ENCODE data around the gene PSMD5.
"Not testable (repeated sequence)": the region's sequence is repeated elsewhere in the genome, so short reads cannot be mapped to it uniquely, and the experiment has no call there.

PSMD5 gene

DNA sequence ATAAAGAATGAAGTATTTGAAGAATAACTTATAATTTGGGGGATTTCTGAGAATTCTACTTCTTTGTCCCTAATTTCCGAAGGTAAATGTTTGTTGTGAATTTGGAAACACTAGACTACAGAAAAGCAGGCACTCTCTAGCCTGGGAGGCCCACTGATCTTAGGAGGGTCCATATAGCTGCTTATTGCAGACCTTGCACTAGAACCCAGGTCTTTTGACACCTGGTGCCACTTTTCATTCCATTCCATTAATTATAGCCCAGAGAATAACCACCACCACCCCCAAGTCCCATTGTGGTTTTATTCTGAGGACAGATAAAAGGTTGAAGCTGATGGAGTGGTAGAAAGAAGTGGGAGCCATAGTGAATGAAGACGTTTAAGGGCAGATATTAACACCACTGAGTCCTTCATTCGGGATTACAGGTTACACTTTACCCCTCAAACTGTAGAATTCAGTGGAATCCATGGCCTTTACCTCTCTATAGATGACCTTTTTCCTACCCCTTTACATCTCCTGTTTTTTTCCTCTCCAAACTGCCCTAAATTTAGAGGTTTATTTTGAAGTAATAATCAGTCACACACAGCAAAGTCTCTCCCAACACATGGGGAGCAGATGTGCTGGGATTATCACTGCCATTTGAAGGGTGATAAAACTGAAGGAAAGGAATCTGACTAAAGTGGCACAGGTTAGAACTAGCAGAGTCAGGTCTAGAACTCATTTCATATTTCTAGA is 12.0 kb upstream of the PSMD5 start:
- no peak for DNase-seq

DNA sequence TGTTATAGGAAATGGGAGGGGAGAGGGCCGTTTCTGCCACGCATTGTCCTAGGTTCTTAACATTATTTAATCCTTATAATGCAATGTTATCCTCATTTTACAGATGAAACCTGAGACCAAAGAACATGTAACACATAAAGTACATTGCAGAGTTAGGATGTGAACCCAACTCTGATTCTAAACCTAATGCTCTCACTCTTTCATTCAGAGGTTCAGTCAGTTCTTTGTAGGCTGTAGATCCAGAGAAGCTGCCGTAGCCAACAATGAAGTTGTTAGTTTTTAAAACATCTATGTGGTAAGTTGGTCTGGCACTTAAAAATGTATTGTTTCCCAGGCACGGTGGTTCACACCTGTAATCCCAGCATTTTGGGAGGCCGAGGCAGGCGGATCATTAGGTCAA is 10.5 kb upstream of the PSMD5 start:
- no peak for DNase-seq

- no peak for DNase-seq
These were observed 9.7 kb upstream of the PSMD5 start for GRCh38 chr9:120852240-120853010.

- no peak for DNase-seq
These were observed 8.7 kb upstream of the PSMD5 start for GRCh38 chr9:120851449-120851848.

GRCh38 chr9:120850315-120850714 is 7.6 kb upstream of the PSMD5 start:
- DNase-seq: no peak

GRCh38 chr9:120846906-120847305 is 4.2 kb upstream of the PSMD5 start:
- no peak for DNase-seq

GRCh38 chr9:120846251-120846889 is 3.6 kb upstream of the PSMD5 start:
- no peak for DNase-seq

DNA sequence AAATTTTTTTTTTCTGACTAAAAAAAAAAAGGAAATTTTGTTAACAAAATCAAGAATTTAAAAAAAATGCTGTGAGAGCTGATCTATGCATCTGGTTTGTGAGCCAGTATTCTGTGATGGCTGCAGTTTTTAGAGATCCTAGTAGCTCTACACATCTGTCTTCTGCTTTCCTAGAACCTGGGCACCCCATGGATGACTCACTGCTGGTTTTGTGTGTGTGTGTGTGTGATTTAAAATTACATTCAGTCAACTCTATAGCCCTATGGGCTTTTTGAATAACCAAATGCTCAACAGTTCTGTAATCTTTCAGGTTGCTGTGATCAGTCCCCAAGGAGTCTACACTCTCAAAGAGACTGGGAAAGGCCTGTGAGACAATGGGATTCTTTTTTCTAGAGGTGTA is 2.5 kb upstream of the PSMD5 start:
- no peak for DNase-seq

- DNase-seq: no peak
These were observed 615 bp downstream of the PSMD5 start for GRCh38 chr9:120841930-120842684.

DNA sequence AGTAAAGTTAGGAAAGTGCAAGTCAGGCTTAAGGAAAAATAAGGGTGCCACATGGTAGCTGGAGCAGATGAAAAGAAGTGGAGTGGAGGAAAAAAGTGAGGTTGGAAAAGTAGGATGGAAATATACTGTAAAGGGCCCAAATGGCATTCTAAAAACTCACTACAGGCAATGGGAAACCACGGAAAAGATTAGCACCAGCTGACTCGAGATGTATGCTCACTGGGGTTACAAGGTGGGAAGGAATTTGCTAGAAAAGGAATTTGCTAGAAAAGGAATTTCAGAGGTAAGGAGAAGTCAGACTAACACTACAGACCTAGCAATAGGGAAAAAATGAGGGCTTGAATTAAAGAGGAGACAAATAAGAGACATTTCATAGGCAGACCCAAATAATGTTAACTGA is 3.6 kb downstream of the PSMD5 start:
- no peak for DNase-seq

DNA sequence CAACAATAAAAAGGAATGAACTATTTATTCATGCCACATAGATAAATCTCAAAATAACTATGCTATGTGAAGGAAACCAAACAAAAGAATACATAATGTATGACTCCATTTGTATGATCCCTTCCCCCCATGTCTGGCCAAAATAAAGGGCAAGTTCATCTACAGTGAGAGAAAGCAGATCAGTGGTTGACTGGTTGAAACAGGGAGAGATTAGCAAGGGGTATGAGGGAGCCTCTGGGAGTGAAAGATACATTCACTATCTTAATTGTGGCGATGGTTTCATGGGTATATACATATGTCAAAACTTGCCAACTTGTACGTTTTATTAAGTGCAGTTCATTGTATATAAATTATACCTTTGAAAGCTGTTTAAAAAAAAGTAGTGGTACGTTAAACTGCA is 4.8 kb downstream of the PSMD5 start:
- no peak for DNase-seq

DNA sequence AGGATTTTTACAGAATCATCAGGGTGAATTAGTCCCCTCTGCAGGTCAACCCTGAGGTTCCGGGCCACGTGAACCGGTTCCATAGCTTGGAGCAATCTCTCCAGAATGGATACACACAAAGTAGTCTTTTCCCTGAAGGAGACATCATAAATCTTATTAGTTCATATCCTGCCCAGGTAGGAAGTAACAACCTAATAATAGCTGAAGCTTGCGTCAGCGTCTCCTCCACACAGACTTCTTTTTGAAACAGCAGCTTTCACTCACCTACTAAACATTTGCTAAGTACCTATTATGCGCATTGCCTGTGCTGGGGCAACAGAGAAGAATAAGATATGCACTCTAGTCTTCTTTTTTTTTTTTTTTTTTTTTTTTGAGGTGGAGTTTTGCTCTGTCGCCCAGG is 9.4 kb downstream of the PSMD5 start:
- no peak for DNase-seq

GRCh38 chr9:120832807-120833206 is 9.9 kb downstream of the PSMD5 start:
- no peak for DNase-seq

- no peak for DNase-seq
These were observed 11.9 kb downstream of the PSMD5 start for GRCh38 chr9:120830865-120831264.

DNA sequence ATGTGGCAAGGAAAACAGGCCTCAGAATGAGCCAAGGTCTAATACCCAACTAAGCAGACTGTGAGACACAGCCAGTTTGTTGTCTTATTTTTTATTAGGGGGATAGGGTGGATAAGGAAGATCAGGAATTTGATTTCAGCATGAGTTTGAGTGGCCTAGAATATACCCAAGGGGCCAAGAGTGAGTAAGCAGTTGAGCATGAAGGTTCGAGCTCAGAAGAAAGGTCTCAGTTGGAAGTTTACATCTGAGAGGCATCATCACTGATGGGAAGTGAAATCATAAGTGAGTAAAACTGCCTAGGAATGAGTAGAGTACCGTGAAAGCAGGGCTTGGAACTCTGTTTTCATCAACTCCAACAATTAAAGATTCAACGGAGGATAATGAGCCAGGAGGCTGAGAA is 12.6 kb downstream of the PSMD5 start:
- no peak for DNase-seq

GRCh38 chr9:120829650-120830049 is 13.1 kb downstream of the PSMD5 start:
- no peak for DNase-seq

DNA sequence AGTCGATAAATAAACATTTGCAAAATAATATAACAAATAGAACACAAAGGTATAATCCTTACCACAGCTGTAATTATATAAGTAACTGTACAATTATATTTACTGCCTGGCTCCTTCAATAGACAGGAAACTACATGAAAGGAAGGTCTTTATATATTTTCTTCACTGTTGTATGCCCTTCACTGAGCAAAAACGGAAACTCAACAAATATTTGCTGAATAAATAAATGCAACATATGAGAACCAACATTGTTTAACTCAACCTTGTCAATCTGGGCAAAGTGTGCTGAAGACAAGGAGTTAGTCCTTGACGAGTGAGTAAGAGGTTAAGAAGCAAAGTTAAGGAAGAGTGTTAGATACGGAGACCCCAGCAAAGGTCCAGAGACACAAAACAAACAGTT is 22.6 kb downstream of the PSMD5 start:
- no peak for DNase-seq

GRCh38 chr9:120818595-120818994 is 24.1 kb downstream of the PSMD5 start:
- DNase-seq: no peak

GRCh38 chr9:120815075-120815474 is 27.6 kb downstream of the PSMD5 start:
- DNase-seq: no peak

DNA sequence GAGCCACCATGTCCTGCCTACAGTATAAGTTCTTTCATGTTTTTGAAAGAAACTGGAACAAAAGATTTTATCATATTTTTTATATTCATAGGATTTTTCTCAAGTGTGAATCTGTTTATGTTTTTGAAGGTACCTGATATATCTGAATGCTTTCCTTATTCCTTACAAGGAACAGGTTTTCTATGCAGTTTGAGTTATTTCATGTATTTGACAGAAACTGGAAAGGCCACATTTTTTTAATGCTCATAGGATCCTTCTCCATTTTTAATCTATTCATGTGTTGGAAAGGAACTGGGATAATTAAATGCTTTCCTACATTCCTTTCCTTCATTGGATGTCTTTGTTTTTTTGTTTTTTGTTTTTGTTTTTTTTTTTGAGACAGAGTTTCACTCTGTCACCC is 33.8 kb downstream of the PSMD5 start:
- DNase-seq: no peak

DNA sequence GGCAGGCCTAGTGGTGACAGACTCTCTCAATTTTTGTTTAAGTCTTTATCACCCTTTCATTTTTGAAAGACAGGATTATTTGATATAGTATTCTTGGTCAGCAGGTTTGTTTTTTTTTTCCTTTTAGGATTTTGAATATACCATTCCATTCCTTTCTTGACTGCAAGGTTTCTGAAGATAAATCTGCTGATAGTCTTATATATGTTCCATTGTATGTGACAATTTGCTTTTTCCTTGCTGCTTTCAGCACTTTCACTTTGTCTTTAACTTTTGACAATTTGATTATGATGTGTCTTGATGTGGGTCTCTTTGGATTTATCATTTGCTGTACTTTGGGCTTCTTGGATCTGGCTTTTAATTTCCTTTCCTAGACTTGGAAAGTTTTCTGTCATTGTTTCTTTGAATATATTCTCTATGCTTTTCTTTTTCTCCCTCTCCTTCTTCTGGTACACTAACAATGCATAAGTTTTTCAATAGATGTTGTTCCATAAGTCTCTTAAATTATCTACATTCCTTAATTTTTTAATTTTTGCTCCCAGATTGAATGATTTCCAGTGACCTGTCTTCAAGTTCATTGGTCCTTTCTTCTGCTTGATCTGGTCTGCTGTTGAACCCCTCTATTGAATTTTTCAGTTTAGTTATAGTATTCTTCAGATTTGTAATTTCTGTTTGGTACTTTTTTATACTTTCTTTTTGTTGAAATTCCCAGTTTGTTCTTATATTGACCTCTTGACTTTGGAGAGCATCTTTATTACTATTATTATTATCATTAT is 34.9 kb downstream of the PSMD5 start:
- no peak for DNase-seq

- not testable (repeated sequence) for DNase-seq
These were observed 37.8 kb downstream of the PSMD5 start for GRCh38 chr9:120804784-120805363.

Measured in NCI-H2171 treated with DMSO at 0.1 percent for 48 hours (cell line).